ENCODE measurements around the gene TRIO. TPM values are rescaled to one million over a fixed set of nuclear protein-coding genes. Genes with fewer than 3 reads are reported as not detected.

TRIO gene
- total and polyA plus RNA-seq, 7 donors: 18.5 to 77.5 (median 35.0) TPM

DNA sequence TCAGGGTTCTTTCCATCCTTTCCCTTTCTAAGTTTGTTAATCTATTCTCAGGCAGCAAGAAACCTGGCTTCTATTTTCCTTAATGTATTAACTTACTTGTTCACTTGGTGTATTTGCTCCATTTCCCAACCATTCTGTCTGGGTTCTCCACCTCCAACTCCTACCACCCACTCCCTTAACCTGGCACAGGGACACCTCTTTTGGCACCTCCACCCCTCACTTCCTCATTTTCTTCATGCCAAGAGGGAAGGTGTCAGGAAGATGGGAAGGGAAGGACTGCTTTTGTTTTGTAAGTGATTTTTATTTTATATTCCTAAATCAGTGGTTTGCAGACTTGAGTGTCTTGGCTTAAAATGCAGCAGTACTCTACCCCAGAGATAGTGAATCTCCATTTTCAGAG lies 166.1 kb downstream of the TRIO start:
- DNase-seq (no peak), ATAC-seq (no peak)
- TF ChIP-seq CTCF (IDR thresholded peaks at IDR 0.05): no peak
- no peaks in the 10 kb centered on the region for H3K27me3 ChIP-seq (ENCODE audit: insufficient read depth in 3 of 3, low read length in 2 of 3)
- no peak overlapping the region for H3K4me3 ChIP-seq
- intact Hi-C loops (cut with DNase I): no loop called here
- peaks cover 12% of the 10 kb centered on the region for H3K4me1 ChIP-seq
- H3K36me3 ChIP-seq (ENCODE audit: insufficient read depth in 1 of 2, low read depth in 1 of 2): peaks cover 4 to 51% of the 10 kb centered on the region in 2 donors
- H3K9me3 ChIP-seq: no peaks in the 10 kb centered on the region
- no peak overlapping the region for H3K27ac ChIP-seq

DNA sequence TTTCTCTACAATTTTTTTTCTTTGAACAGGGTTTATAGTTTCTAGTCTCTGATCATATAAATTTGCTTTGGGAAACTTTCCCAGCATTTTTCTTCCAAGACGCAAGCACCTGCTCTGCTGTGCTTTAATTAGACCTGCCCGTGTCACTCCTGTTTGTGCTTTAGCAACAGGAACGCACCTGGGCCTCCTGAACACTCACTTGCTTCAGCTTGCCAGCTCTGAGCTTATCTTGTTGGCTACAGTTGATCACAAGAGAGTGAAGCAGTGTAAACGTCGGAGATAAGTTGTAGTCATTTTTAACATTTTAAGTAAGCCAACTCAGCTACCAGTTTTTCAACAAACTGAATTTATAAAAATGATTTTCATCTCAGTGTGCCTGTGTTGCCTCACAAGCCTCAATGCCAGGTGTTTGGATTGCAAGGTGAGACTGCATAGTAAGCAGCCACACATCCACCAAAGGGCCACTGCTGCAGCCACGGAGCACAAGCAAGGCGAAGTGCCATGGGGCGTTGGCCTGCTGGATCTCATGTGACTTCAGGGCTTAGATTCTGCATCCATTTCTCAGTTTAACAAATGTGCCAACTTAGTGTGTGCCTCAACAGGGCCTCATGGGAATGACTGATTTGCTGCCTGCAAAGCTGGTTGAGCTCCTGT lies 166.9 kb downstream of the TRIO start:
- no peak overlapping the region for H3K4me3 ChIP-seq
- ATAC-seq: no peak
- H3K27ac ChIP-seq: no peak overlapping the region
- intact Hi-C loops (cut with DNase I): no loop called here
- H3K4me1 ChIP-seq: peaks cover 8% of the 10 kb centered on the region
- DNase-seq: no peak
- no peaks in the 10 kb centered on the region for H3K27me3 ChIP-seq (ENCODE audit: insufficient read depth in 3 of 3, low read length in 2 of 3)
- WGBS, 3 donors: 72 to 87% (median 75%) methylated on average over 8 of the region's 8 CpGs
- no peak for TF ChIP-seq CTCF (IDR thresholded peaks at IDR 0.05)
- H3K36me3 ChIP-seq (ENCODE audit: insufficient read depth in 1 of 2, low read depth in 1 of 2): peaks cover 4 to 44% of the 10 kb centered on the region in 2 donors
- H3K9me3 ChIP-seq: no peaks in the 10 kb centered on the region

GRCh38 chr5:14310901-14311300 lies 167.8 kb downstream of the TRIO start:
- intact Hi-C loops (cut with DNase I): no loop called here
- Histone ChIP-seq H3K36me3 (ENCODE audit: insufficient read depth in 1 of 2, low read depth in 1 of 2) (peaks cover 4 to 44% of the 10 kb centered on the region in 2 donors), H3K27ac (no peak overlapping the region), H3K4me3 (no peak overlapping the region), H3K9me3 (no peaks in the 10 kb centered on the region), H3K27me3 (ENCODE audit: insufficient read depth in 3 of 3, low read length in 2 of 3) (no peaks in the 10 kb centered on the region), H3K4me1 (peaks cover 8% of the 10 kb centered on the region)
- ATAC-seq (no peak), DNase-seq (no peak)
- 87 to 89% (median 87%) methylated on average over 8 of the region's 8 CpGs for WGBS, 3 donors
- no peak for TF ChIP-seq CTCF (IDR thresholded peaks at IDR 0.05)

GRCh38 chr5:14313986-14314690 lies 171.0 kb downstream of the TRIO start:
- H3K27me3 ChIP-seq (ENCODE audit: insufficient read depth in 3 of 3, low read length in 2 of 3): no peaks in the 10 kb centered on the region
- WGBS, 3 donors: 81 to 88% (median 81%) methylated on average over 4 of the region's 4 CpGs
- no peaks in the 10 kb centered on the region for H3K9me3 ChIP-seq
- no peak for DNase-seq
- intact Hi-C loops (cut with DNase I): no loop called here
- no peak overlapping the region for H3K4me3 ChIP-seq
- H3K4me1 ChIP-seq: peaks cover 11% of the 10 kb centered on the region
- no peak for TF ChIP-seq CTCF (IDR thresholded peaks at IDR 0.05)
- ATAC-seq: no peak
- no peak overlapping the region for H3K27ac ChIP-seq
- H3K36me3 ChIP-seq (ENCODE audit: insufficient read depth in 1 of 2, low read depth in 1 of 2): peaks cover 4 to 65% of the 10 kb centered on the region in 2 donors

All from psoas muscle (tissue), 8 donors.